ENCODE data around the gene OR1D5.

GRCh38 chr17:3033248-3033640 is 30.2 kb downstream of the OR1D5 start:
- TF ChIP-seq CTCF (IDR thresholded peaks at IDR 0.05; ENCODE audit: low read length) (no peak), EZH2 (IDR thresholded peaks at IDR 0.05; ENCODE audit: borderline replicate concordance, low read length) (no peak)

All from OCI-LY1 (cell line).